ENCODE data around the gene KPNA6.

The KPNA6 gene

GRCh38 chr1:32221581-32221979 lies 113.7 kb downstream of the KPNA6 start:
- DNase-seq: no peak

- peak; percentile 93 to 94 for DNase-seq
These were observed 114.3 kb downstream of the KPNA6 start, which contains the start of the genes EIF3I and TMEM234 for GRCh38 chr1:32221980-32222755. EIF3I (plus strand) TSS chr1:32222407; CDS start chr1:32222442, 35 bp downstream. TMEM234 (minus strand) TSS chr1:32222353; CDS start chr1:32222322, 31 bp downstream.

GRCh38 chr1:32223683-32224082 lies 115.8 kb downstream of the KPNA6 start:
- no peak for DNase-seq

- no peak for DNase-seq
These were observed 116.4 kb downstream of the KPNA6 start for GRCh38 chr1:32224285-32224684.

All from CD4-positive, alpha-beta T cell treated with Interleukin-4 for 1 hour (primary cell).